Body of pancreas (tissue), 4 donors: ENCODE data around the gene ABI3BP.

Experiments
- CTCF ChIP-seq, 7 experiments: fragments of 450-650 bp in 4 of 7; fragments of 200-600 bp in 3 of 7; sonication (generic) in 3 of 7; IDR thresholded peaks; one replicate each; pipeline ENCODE4 v1.5.1; 2016 to 2019; ENCODE audit warnings: antibody characterized with exemption in 7 of 7
- POLR2A ChIP-seq, 3 donors: fragments of 450-650 bp; IDR thresholded peaks; one replicate each; pipeline ENCODE4 v1.6.1; 2016; ENCODE audit warnings: antibody characterized with exemption in 3 of 3, mild to moderate bottlenecking in 2 of 3

- TF ChIP-seq CTCF (IDR thresholded peaks at IDR 0.05), result no peak
- no peak for TF ChIP-seq POLR2A (IDR thresholded peaks at IDR 0.05)
These were observed 191.1 kb downstream of the ABI3BP start for GRCh38 chr3:100802126-100802525.
